Upper lobe of left lung (tissue), 6 donors: ENCODE data around the gene TAF3. TPM values are rescaled to one million over a fixed set of nuclear protein-coding genes. Genes with fewer than 3 reads are reported as not detected.

Experiments
- ATAC-seq, 2 donors: fragments of 200-7000 bp; cut with Tn5 transposase; one replicate each; pipeline ENCODE4 v1.9.1; 2022; ENCODE audit warnings: mild to moderate bottlenecking in 2 of 2, moderate library complexity in 2 of 2; ENCODE audit not compliant: low FRiP score in 2 of 2
- DNase-seq, 2 donors: peaks; one replicate each; pipeline ENCODE4 v3.0.0-alpha.2; 2019 to 2020
- H3K27ac ChIP-seq, 4 donors: fragments of 200-600 bp; sonication (generic); one replicate each; pipeline ENCODE4 v1.5.1; 2016 to 2019
- H3K27me3 ChIP-seq, 4 donors: fragments of 200-600 bp; sonication (generic); one replicate each; pipeline ENCODE4 v1.5.1; 2017 to 2019
- H3K36me3 ChIP-seq, 4 donors: fragments of 200-600 bp; sonication (generic); one replicate each; pipeline ENCODE4 v1.5.1; 2016 to 2019
- H3K4me1 ChIP-seq, 4 donors: fragments of 200-600 bp; sonication (generic); one replicate each; pipeline ENCODE4 v1.5.1; 2018 to 2019
- H3K4me3 ChIP-seq, 4 donors: fragments of 200-600 bp; sonication (generic); one replicate each; pipeline ENCODE4 v1.5.1; 2017 to 2019; ENCODE audit warnings: mild to moderate bottlenecking in 2 of 4, moderate library complexity in 1 of 4
- H3K9me3 ChIP-seq, 4 donors: fragments of 200-600 bp; sonication (generic); one replicate each; pipeline ENCODE4 v1.5.1; 2018 to 2019
- CTCF ChIP-seq, 6 experiments: fragments of 450-650 bp in 4 of 6; fragments of 200-600 bp in 2 of 6; sonication (generic) in 2 of 6; IDR thresholded peaks; one replicate each; pipeline ENCODE4 v1.5.1; 2016 to 2019; ENCODE audit warnings: antibody characterized with exemption in 6 of 6
- EP300 ChIP-seq, 4 donors: sonication (generic); formaldehyde crosslinking; IDR thresholded peaks; one replicate each; pipeline ENCODE4 v1.5.1; 2017; ENCODE audit warnings: antibody characterized with exemption in 4 of 4, control low read depth in 2 of 4
- POLR2A ChIP-seq, 4 donors: fragments of 450-650 bp; IDR thresholded peaks; one replicate each; pipeline ENCODE4 v1.5.1; 2016 to 2017; ENCODE audit warnings: antibody characterized with exemption in 4 of 4, mild to moderate bottlenecking in 2 of 4
- POLR2AphosphoS5 ChIP-seq, 2 donors: sonication (generic); formaldehyde crosslinking; IDR thresholded peaks; one replicate each; pipeline ENCODE4 v1.5.1; 2017; ENCODE audit warnings: antibody characterized with exemption in 2 of 2
- WGBS, 2 donors: methylation state at CpG; one replicate each; pipeline ENCODE4 v1.1.5; 2017 to 2018; 5-methylcytosine and 5-hydroxymethylcytosine counted together
- total RNA-seq, 6 donors: library from RNA; depleted of rRNA in 4 of 6; stranded (reverse); fragments of >200 nt in 4 of 6; gene quantifications; one replicate each; pipeline versions ENCODE4 v1.1.0 to v1.2.1, GENCODE V29; 2016 to 2021
- donor health status: DM: no; HTN: no; CAD: no; lungs with moderate emphysema.
- donor health status: DM: no; HTN: yes; CAD: no; lungs with severe emphysema.

The TAF3 gene
- total RNA-seq, 6 donors from 2014 or later: 6.8 to 16.8 (median 10.1) TPM

GRCh38 chr10:8066124-8066523 is 247.8 kb downstream of the TAF3 start:
- no peak for TF ChIP-seq POLR2AphosphoS5 (IDR thresholded peaks at IDR 0.05)
- TF ChIP-seq POLR2A (IDR thresholded peaks at IDR 0.05): no peak
- TF ChIP-seq CTCF (IDR thresholded peaks at IDR 0.05): no peak
- no peak for TF ChIP-seq EP300 (IDR thresholded peaks at IDR 0.05)
- peaks cover 0 to 7% (median 0%) of the 10 kb centered on the region in 4 donors for H3K36me3 ChIP-seq
- DNase-seq: no peak
- H3K9me3 ChIP-seq: no peaks in the 10 kb centered on the region
- 53 to 67% methylated on average over 1 of the region's 1 CpG for WGBS, 2 donors
- no peak overlapping the region for H3K27ac ChIP-seq
- no peak overlapping the region for H3K4me3 ChIP-seq
- peaks cover 0 to 11% (median 4%) of the 10 kb centered on the region in 4 donors for H3K4me1 ChIP-seq
- H3K27me3 ChIP-seq: peaks cover 0 to 4% (median 0%) of the 10 kb centered on the region in 4 donors
- ATAC-seq: no peak

Other genes starting within 250 kb of the TAF3 start
- gene ITIH5, start 151.5 kb upstream of the TAF3 start, total RNA-seq: 10 to 100 TPM in 5 of 6 donors, 1 to 10 TPM in 1; 9.7 to 21.0 (median 11.6) TPM
- gene ITIH2, start 115.2 kb upstream of the TAF3 start, total RNA-seq: 1 to 10 TPM in 1 of 6 donors, under 1 TPM in 2, not detected in 3; 0.61 to 1.5 (median 0.61) TPM
- 10 to 100 TPM in 2 of 6 donors, 1 to 10 TPM in 4; 5.9 to 14.7 (median 9.5) TPM for gene KIN, start 30.5 kb upstream of the TAF3 start, total RNA-seq
- 100 to 1,000 TPM; 130 to 237 (median 165) TPM for gene ATP5F1C, start 30.3 kb upstream of the TAF3 start, total RNA-seq
- gene GATA3, start 236.2 kb downstream of the TAF3 start, total RNA-seq: 1 to 10 TPM in 4 of 6 donors, under 1 TPM in 2; 0.22 to 6.3 (median 2.7) TPM